NCI-H748 treated with DMSO at 0.1 percent for 48 hours (cell line): Measurements from ENCODE around the gene MRGPRG.

Source experiments
- DNase-seq: peaks from one replicate; lab custom pipeline; 2025; lab: John Stamatoyannopoulos, UW

The MRGPRG gene

GRCh38 chr11:3194016-3194816 lies 24.4 kb downstream of the MRGPRG start:
- no peak for DNase-seq

GRCh38 chr11:3193373-3194015 lies 25.1 kb downstream of the MRGPRG start:
- no peak for DNase-seq

GRCh38 chr11:3192511-3193372 lies 25.9 kb downstream of the MRGPRG start:
- no peak for DNase-seq

GRCh38 chr11:3191586-3192324 lies 26.9 kb downstream of the MRGPRG start:
- no peak for DNase-seq

GRCh38 chr11:3190600-3190999 lies 28.0 kb downstream of the MRGPRG start:
- no peak for DNase-seq

- no peak for DNase-seq
Observed at GRCh38 chr11:3189886-3190583, 28.6 kb downstream of the MRGPRG start.

- DNase-seq = no peak
Observed at GRCh38 chr11:3189196-3189843, 29.3 kb downstream of the MRGPRG start.

- no peak for DNase-seq
Observed at GRCh38 chr11:3188496-3189195, 30.0 kb downstream of the MRGPRG start.

GRCh38 chr11:3186166-3186953 lies 32.3 kb downstream of the MRGPRG start:
- DNase-seq = no peak

GRCh38 chr11:3184732-3185347 lies 33.8 kb downstream of the MRGPRG start:
- DNase-seq = no peak

- DNase-seq = no peak
Observed at GRCh38 chr11:3183523-3183922, 35.1 kb downstream of the MRGPRG start.

- no peak for DNase-seq
Observed at GRCh38 chr11:3182462-3182852, 36.2 kb downstream of the MRGPRG start.

GRCh38 chr11:3181725-3182461 lies 36.7 kb downstream of the MRGPRG start:
- DNase-seq = no peak

- no peak for DNase-seq
Observed at GRCh38 chr11:3180869-3181268, 37.7 kb downstream of the MRGPRG start.

GRCh38 chr11:3178349-3178748 lies 40.3 kb downstream of the MRGPRG start:
- DNase-seq = no peak

- no peak for DNase-seq
Observed at GRCh38 chr11:3177931-3178330, 40.7 kb downstream of the MRGPRG start.

GRCh38 chr11:3176487-3176886 lies 42.1 kb downstream of the MRGPRG start:
- no peak for DNase-seq

GRCh38 chr11:3175194-3175593 lies 43.4 kb downstream of the MRGPRG start:
- no peak for DNase-seq
